C4-2B (cell line): Measurements from ENCODE around the gene CHST11.

ENCODE experiments used
- H3K27ac ChIP-seq: fragments of 450-650 bp; 2 replicates; pipeline ENCODE4 v1.5.1; 2017
- ZFX ChIP-seq: fragments of 450-650 bp; IDR thresholded peaks from 2 replicates; pipeline ENCODE4 v1.6.1; 2017
- TF ChIP-seq, protein P1 (sequence below): fragments of 450-650 bp; conservative IDR thresholded peaks from 2 replicates; pipeline ENCODE4 v1.5.1; 2017; ENCODE audit warnings: mild to moderate bottlenecking

CHST11 gene

DNA sequence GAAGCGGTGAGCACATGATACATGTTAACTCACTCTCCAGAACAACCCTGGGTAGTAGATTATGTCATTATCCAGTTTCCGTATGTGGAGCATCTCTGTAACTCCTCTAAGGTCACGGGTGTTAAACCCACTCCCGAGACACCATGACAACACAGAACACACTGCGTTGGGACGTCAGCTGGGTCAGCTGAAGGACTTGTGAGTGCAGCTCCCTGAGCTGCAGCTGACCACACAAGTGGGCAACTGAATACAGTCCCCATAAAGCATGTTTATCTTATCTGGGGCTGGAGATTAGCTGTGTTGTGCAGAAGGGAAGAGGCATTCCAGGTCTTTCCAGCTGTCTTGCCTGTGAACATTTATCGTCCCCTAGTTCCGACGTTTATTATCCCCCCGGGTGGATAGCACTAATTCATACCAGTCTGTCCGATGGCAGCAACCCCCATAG is 211.5 kb downstream of the CHST11 start:
- H3K27ac ChIP-seq, result no peak overlapping the region

DNA sequence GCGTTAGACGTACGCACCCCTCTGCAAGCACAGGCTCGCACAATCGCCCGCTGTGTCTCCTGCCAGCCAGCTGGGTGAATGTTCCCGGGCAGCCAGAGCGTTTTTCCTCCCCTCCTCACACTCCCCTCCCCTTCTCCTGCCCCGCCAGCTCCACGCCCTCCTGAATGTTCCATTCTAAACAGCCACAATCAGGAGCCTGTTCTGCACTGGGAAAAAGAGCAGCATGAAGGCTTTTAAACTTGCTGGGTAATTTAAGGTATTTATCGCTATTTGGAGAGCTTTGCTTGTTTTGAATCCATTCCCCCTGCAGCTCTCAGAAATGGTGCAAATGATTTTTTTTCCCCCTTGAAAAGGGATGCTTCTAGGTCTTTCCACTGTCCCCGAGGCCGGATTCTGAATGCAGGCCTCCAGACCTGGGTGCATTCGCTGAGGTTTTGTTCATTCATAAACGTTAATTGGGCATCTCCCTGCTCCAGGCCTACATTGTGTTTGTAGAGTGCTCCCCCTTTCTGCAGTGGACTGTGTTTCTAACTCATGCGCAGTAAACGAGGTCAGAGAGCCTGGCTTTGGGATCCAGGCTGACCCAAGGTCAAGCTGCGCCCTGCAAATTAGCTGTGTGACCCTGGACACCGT is 212.5 kb downstream of the CHST11 start:
- H3K27ac ChIP-seq, result no peak overlapping the region
- no peak for TF ChIP-seq ZFX
- TF ChIP-seq, protein P1, sequence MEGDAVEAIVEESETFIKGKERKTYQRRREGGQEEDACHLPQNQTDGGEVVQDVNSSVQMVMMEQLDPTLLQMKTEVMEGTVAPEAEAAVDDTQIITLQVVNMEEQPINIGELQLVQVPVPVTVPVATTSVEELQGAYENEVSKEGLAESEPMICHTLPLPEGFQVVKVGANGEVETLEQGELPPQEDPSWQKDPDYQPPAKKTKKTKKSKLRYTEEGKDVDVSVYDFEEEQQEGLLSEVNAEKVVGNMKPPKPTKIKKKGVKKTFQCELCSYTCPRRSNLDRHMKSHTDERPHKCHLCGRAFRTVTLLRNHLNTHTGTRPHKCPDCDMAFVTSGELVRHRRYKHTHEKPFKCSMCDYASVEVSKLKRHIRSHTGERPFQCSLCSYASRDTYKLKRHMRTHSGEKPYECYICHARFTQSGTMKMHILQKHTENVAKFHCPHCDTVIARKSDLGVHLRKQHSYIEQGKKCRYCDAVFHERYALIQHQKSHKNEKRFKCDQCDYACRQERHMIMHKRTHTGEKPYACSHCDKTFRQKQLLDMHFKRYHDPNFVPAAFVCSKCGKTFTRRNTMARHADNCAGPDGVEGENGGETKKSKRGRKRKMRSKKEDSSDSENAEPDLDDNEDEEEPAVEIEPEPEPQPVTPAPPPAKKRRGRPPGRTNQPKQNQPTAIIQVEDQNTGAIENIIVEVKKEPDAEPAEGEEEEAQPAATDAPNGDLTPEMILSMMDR, result no peak

More for the DNA sequence above, 211.5 kb downstream of the CHST11 start:
- TF ChIP-seq, protein P1, result no peak
- TF ChIP-seq ZFX, result no peak

DNA sequence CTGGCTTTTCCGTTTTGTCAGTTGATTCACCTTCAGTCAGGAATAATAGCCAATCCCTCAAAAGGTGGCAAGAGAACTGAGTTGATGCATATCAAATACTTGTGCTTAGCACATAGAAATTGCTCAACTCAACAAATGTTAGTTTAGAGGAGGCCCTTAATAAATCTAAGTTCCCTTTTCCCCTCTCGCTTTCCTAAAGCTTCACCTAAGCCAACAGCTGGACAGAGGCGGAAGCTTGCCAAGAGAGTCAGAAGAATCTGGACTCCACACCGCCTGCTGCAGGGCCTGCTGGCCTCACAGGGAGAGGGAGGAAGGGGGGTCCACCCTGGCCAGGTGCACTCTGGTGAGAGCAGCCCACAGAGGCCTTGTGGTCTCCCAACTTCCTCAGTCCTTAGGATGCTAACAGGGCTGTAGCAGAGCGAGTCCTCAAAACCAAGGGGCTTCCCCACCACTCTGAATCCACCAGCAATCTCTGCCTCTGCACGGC is 213.1 kb downstream of the CHST11 start:
- H3K27ac ChIP-seq, result no peak overlapping the region
- TF ChIP-seq ZFX, result no peak
- TF ChIP-seq, protein P1, result no peak

DNA sequence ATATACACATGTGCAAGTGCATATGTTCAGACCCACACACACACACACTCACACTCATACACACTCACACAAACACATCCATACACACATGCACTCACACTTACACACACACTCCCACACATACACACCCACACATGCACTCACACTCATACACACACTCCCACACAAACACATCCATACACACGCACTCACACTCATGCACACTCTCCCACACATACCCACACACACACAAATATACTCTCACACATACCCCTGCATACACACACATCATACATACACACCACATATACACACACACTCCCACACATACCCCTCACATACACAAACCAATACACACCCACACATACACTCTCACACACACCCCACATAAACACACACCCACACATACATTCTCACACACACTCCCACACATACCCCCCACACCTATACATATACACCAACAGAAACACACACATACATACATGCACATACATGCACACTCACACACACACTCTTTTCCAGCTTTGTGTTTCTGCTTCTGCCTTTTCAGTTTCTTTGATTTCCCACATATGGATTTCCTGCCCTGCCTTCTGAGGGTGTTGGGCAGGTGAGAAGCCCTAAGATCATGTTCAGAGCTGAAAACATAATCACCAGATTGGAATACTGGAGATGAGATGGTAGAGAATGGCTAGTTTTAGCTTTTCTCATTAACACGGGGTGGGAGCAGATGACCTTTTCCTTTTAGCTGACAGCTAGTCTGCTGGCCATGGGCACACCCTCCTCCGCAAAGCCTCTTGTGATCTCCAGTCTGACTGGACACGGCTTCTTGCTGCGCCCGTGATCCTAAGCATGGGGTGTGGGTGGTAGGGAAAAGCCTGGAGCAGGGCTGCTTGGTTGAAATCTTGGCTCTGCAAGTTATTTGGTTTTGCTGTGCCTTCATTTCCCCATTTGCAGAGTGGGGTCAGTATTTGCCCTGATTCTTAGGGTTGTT is 214.0 kb downstream of the CHST11 start:
- H3K27ac ChIP-seq, result peak overlapping the region; percentile 6
- TF ChIP-seq ZFX, result no peak
- TF ChIP-seq, protein P1, result no peak

DNA sequence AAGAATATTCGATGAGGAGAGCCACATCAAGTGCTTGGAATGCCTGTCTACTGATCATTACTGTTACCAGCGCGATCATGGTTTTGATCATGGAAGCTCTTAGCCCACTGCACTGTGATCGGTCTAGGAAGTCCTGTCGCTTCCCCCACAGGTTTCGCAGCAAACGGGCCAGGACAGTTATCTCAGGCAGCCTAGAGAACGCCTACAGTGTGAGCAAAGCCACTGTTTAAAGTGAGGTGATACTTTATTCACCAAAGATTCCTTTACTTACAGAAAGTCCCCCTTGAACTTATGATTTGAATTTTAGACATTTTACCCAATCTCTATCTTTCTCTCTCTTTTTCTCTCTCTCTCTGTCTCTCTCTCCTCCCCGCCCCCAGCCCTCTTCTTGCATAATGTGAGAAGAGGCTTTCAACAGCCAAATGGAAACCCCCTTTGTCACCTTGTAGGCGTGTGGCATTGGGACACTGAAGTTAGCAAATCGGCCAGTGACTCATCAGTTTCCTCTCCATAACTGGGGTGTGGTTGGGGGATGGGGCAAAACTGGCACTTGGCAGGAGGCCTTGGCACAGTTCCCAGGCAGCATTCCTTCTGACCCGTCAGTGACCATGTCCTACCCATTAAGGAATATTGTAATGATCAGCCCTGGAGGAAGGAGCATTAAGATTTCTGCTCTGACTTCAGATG is 214.8 kb downstream of the CHST11 start:
- TF ChIP-seq ZFX, result no peak
- TF ChIP-seq, protein P1, result no peak
- peak overlapping the region; percentile 6 for H3K27ac ChIP-seq

DNA sequence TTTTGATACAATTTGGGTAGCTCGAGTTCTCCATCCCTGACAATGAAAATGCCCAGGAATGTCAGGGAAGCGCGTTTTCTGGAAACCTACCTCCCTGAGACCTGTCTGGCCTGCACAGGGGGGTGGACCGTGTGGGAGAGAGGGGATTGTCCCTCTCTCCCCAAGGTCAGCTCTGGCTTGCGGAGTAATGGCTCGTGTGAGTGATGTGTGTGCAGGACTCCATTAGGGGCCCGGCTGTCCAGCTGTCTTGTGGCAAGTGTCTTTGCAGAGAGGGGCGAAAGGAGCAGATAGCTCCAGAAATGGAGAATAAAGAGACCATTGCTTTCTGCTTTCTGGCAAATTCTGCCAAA is 215.3 kb downstream of the CHST11 start:
- TF ChIP-seq, protein P1, result no peak
- no peak for TF ChIP-seq ZFX
- peak overlapping the region; percentile 6 for H3K27ac ChIP-seq
